Measurements from ENCODE around the gene NAA10.
A peak's percentile ranks its signal among the peaks of the same experiment; 100 is the strongest.

Gene NAA10

GRCh38 chrX:153908219-153908860, 26.5 kb downstream of the NAA10 start:
- DNase-seq: no peak

- DNase-seq: no peak
Measured at GRCh38 chrX:153907456-153907855, 27.4 kb downstream of the NAA10 start.

GRCh38 chrX:153906126-153906917, 28.5 kb downstream of the NAA10 start:
- DNase-seq: no peak

GRCh38 chrX:153905481-153906095, 29.2 kb downstream of the NAA10 start:
- no peak for DNase-seq

- no peak for DNase-seq
Measured at GRCh38 chrX:153903991-153904957, 30.6 kb downstream of the NAA10 start, which contains the start of gene AVPR2. Gene AVPR2 (plus strand): TSS chrX:153904673. CDS start chrX:153905146, 473 bp downstream.

- DNase-seq: no peak
Measured at GRCh38 chrX:153903238-153903980, 31.4 kb downstream of the NAA10 start.

GRCh38 chrX:153902385-153902784, 32.5 kb downstream of the NAA10 start:
- DNase-seq: no peak

GRCh38 chrX:153901753-153902140, 33.1 kb downstream of the NAA10 start:
- no peak for DNase-seq

GRCh38 chrX:153900831-153901752, 33.7 kb downstream of the NAA10 start:
- peak; percentile 55 for DNase-seq

- DNase-seq: no peak
Measured at GRCh38 chrX:153897899-153898298, 36.9 kb downstream of the NAA10 start.

GRCh38 chrX:153889123-153889522, 45.7 kb downstream of the NAA10 start:
- DNase-seq: no peak

GRCh38 chrX:153888344-153888743, 46.5 kb downstream of the NAA10 start:
- no peak for DNase-seq

GRCh38 chrX:153887385-153887784, 47.5 kb downstream of the NAA10 start:
- DNase-seq: no peak

- no peak for DNase-seq
Measured at GRCh38 chrX:153886915-153887314, 47.9 kb downstream of the NAA10 start.

- peak; percentile 44 for DNase-seq
Measured at GRCh38 chrX:153885968-153886903, 48.6 kb downstream of the NAA10 start, which contains the start of gene L1CAM. Gene L1CAM (minus strand): TSS chrX:153886173. CDS start chrX:153875836, 10,337 bp downstream.

GRCh38 chrX:153885208-153885787, 49.5 kb downstream of the NAA10 start:
- DNase-seq: no peak

- no peak for DNase-seq
Measured at GRCh38 chrX:153884590-153884989, 50.2 kb downstream of the NAA10 start.

- no peak for DNase-seq
Measured at GRCh38 chrX:153884136-153884535, 50.7 kb downstream of the NAA10 start.

Measured in stimulated activated CD4-positive, alpha-beta T cell treated with anti-CD3 and anti-CD28 coated beads, Interleukin-4, amount 100 ng/mL, for 1 hour (primary cell).